Mesendoderm (in vitro differentiated cells): ENCODE results near the gene HSD17B4.
"Not testable (repeated sequence)": the region's sequence is repeated elsewhere in the genome, so short reads cannot be mapped to it uniquely, and the experiment has no call there.

Experiments used
- DNase-seq: peaks from one replicate; pipeline ENCODE4 v3.0.0; 2013
- H2AK5ac ChIP-seq: 2 replicates; pipeline ENCODE4 v1.6.1; 2013; ENCODE audit warnings: low read length, inconsistent platforms
- H2BK120ac ChIP-seq: 2 replicates; pipeline ENCODE4 v1.6.1; 2013; ENCODE audit warnings: low read depth, mild to moderate bottlenecking, low read length, moderate library complexity, mixed read lengths
- H2BK15ac ChIP-seq: replicated peaks from 2 replicates; pipeline ENCODE4 v1.6.1; 2013; ENCODE audit warnings: low read depth, mild to moderate bottlenecking, moderate library complexity
- H2BK5ac ChIP-seq: 2 replicates; pipeline ENCODE4 v1.6.1; 2013; ENCODE audit warnings: low read length, inconsistent platforms
- H3K18ac ChIP-seq: 2 replicates; pipeline ENCODE4 v1.6.1; 2013; ENCODE audit warnings: mild to moderate bottlenecking, low read length, mixed read lengths
- H3K23ac ChIP-seq: one replicate; pipeline ENCODE4 v1.6.1; 2013; ENCODE audit warnings: low read length
- H3K27ac ChIP-seq: 2 replicates; pipeline ENCODE4 v1.5.1; 2013; ENCODE audit warnings: low read depth, mild to moderate bottlenecking, inconsistent platforms, low read length, moderate library complexity
- H3K27me3 ChIP-seq: 2 replicates; pipeline ENCODE4 v1.6.1; 2013; ENCODE audit warnings: low read length, control low read depth, mild to moderate bottlenecking, inconsistent platforms; ENCODE audit not compliant: insufficient read depth, poor library complexity
- H3K36me3 ChIP-seq: 2 replicates; pipeline ENCODE4 v1.6.1; 2013; ENCODE audit warnings: low read length, inconsistent platforms; ENCODE audit not compliant: control insufficient read depth, insufficient read depth
- H3K4ac ChIP-seq: one replicate; pipeline ENCODE4 v1.6.1; 2013; ENCODE audit warnings: low read depth, mild to moderate bottlenecking, low read length, moderate library complexity
- H3K4me1 ChIP-seq: 2 replicates; pipeline ENCODE4 v1.6.1; 2013; ENCODE audit warnings: low read depth, low read length, inconsistent platforms; ENCODE audit not compliant: control insufficient read depth
- H3K4me2 ChIP-seq: 2 replicates; pipeline ENCODE4 v1.6.1; 2013; ENCODE audit warnings: low read length
- H3K4me3 ChIP-seq: 2 replicates; pipeline ENCODE4 v1.5.1; 2013; ENCODE audit warnings: mild to moderate bottlenecking, low read length
- H3K56ac ChIP-seq: one replicate; pipeline ENCODE4 v1.6.1; 2013; ENCODE audit warnings: low read length
- H3K79me1 ChIP-seq: 2 replicates; pipeline ENCODE4 v1.6.1; 2013; ENCODE audit warnings: low read length, inconsistent platforms
- H3K79me2 ChIP-seq: 2 replicates; pipeline ENCODE4 v1.6.1; 2013; ENCODE audit warnings: mild to moderate bottlenecking, low read length; ENCODE audit not compliant: control insufficient read depth, insufficient read depth
- H3K9ac ChIP-seq: 2 replicates; pipeline ENCODE4 v1.6.1; 2013; ENCODE audit warnings: low read length, inconsistent platforms
- H4K5ac ChIP-seq: one replicate; pipeline ENCODE4 v1.6.1; 2013; ENCODE audit warnings: low read length
- H4K8ac ChIP-seq: one replicate; pipeline ENCODE4 v1.6.1; 2013; ENCODE audit warnings: low read depth, mild to moderate bottlenecking, control low read depth, low read length, moderate library complexity
- WGBS: extraction: QIAGEN DNeasy Blood & Tissue Kit; methylation state at CpG from one replicate; pipeline ENCODE4 v1.1.7; 2013; ENCODE audit warnings: low lambda C conversion rate, missing lambda C conversion rate; ENCODE audit not compliant: insufficient coverage; ENCODE audit errors: extremely low coverage; 5-methylcytosine and 5-hydroxymethylcytosine counted together

Gene HSD17B4

GRCh38 chr5:119450627-119451026, 1.7 kb upstream of the HSD17B4 start:
- H3K56ac ChIP-seq, H3K79me1 ChIP-seq, H3K27me3 ChIP-seq, H2BK15ac ChIP-seq, H4K5ac ChIP-seq, DNase-seq, H2AK5ac ChIP-seq, H3K4ac ChIP-seq, H2BK5ac ChIP-seq, H3K36me3 ChIP-seq, H3K27ac ChIP-seq, H3K18ac ChIP-seq, H3K23ac ChIP-seq, H3K9ac ChIP-seq, H3K4me1 ChIP-seq, H3K4me2 ChIP-seq, H4K8ac ChIP-seq, H2BK120ac ChIP-seq, H3K4me3 ChIP-seq: not testable (repeated sequence)
- peaks cover 17% of the 10 kb centered on the region for H3K79me2 ChIP-seq
- no CpG with 5 or more reads among the region's 4 CpGs for WGBS

GRCh38 chr5:119451561-119451960, 736 bp upstream of the HSD17B4 start:
- H3K56ac ChIP-seq: no peak overlapping the region
- H2BK120ac ChIP-seq: no peak overlapping the region
- no peak overlapping the region for H3K9ac ChIP-seq
- H3K4me1 ChIP-seq: peaks cover 4% of the 10 kb centered on the region
- H2BK5ac ChIP-seq: no peak overlapping the region
- H3K27me3 ChIP-seq: no peaks in the 10 kb centered on the region
- H3K4me3 ChIP-seq: no peak overlapping the region
- no peak overlapping the region for H2AK5ac ChIP-seq
- H3K4me2 ChIP-seq: no peak overlapping the region
- H3K23ac ChIP-seq: no peak overlapping the region
- H3K79me2 ChIP-seq: peaks cover 20% of the 10 kb centered on the region
- no peak overlapping the region for H3K27ac ChIP-seq
- H4K8ac ChIP-seq: no peak overlapping the region
- no peak overlapping the region for H3K18ac ChIP-seq
- H3K79me1 ChIP-seq: peaks cover 6% of the 10 kb centered on the region
- no peak overlapping the region for H4K5ac ChIP-seq
- no peak overlapping the region for H2BK15ac ChIP-seq
- no CpG with 5 or more reads among the region's 4 CpGs for WGBS
- no peak for DNase-seq
- no peaks in the 10 kb centered on the region for H3K36me3 ChIP-seq
- H3K4ac ChIP-seq: no peak overlapping the region

- H3K18ac ChIP-seq: no peak overlapping the region
- peaks cover 21% of the 10 kb centered on the region for H3K79me2 ChIP-seq
- no peak for DNase-seq
- no peak overlapping the region for H3K9ac ChIP-seq
- WGBS: no CpG with 5 or more reads among the region's 6 CpGs
- no peaks in the 10 kb centered on the region for H3K36me3 ChIP-seq
- no peaks in the 10 kb centered on the region for H3K27me3 ChIP-seq
- H3K79me1 ChIP-seq: peaks cover 8% of the 10 kb centered on the region
- H2BK15ac ChIP-seq: no peak overlapping the region
- H3K4me1 ChIP-seq: peaks cover 4% of the 10 kb centered on the region
- no peak overlapping the region for H3K23ac ChIP-seq
- H2BK120ac ChIP-seq: no peak overlapping the region
- H2BK5ac ChIP-seq: no peak overlapping the region
- no peak overlapping the region for H2AK5ac ChIP-seq
- H3K56ac ChIP-seq: no peak overlapping the region
- no peak overlapping the region for H3K27ac ChIP-seq
- H3K4me2 ChIP-seq: no peak overlapping the region
- no peak overlapping the region for H4K8ac ChIP-seq
- no peak overlapping the region for H4K5ac ChIP-seq
- H3K4ac ChIP-seq: no peak overlapping the region
- no peak overlapping the region for H3K4me3 ChIP-seq
Observed at GRCh38 chr5:119452060-119452372, 281 bp upstream of the HSD17B4 start.

- Histone ChIP-seq H2BK5ac (no peak overlapping the region), H3K4me1 (peaks cover 4% of the 10 kb centered on the region), H4K5ac (no peak overlapping the region), H3K79me2 (peaks cover 24% of the 10 kb centered on the region), H3K18ac (peak overlapping the region; percentile 9), H3K4ac (peak overlapping the region; percentile 39), H3K27me3 (no peaks in the 10 kb centered on the region), H3K79me1 (peaks cover 10% of the 10 kb centered on the region), H3K23ac (no peak overlapping the region), H3K9ac (peak overlapping the region; percentile 91), H3K36me3 (no peaks in the 10 kb centered on the region), H3K4me3 (peak overlapping the region; percentile 75), H3K4me2 (peak overlapping the region; percentile 92), H3K27ac (peak overlapping the region; percentile 69), H3K56ac (peak overlapping the region; percentile 99), H2AK5ac (no peak overlapping the region), H2BK15ac (no peak overlapping the region), H4K8ac (no peak overlapping the region), H2BK120ac (no peak overlapping the region)
- DNase-seq: no peak
- no CpG with 5 or more reads among the region's 12 CpGs for WGBS
Observed at GRCh38 chr5:119453040-119453373, 710 bp downstream of the HSD17B4 start.

- no peak overlapping the region for H3K27ac ChIP-seq
- no CpG with 5 or more reads among the region's 3 CpGs for WGBS
Observed at GRCh38 chr5:119454171-119454570, 1.9 kb downstream of the HSD17B4 start.

GRCh38 chr5:119458911-119459632, 6.8 kb downstream of the HSD17B4 start:
- no CpG with 5 or more reads among the region's 4 CpGs for WGBS
- peaks cover 26% of the 10 kb centered on the region for H3K79me2 ChIP-seq
- H2AK5ac ChIP-seq: no peak overlapping the region
- H3K23ac ChIP-seq: no peak overlapping the region
- no peak overlapping the region for H3K9ac ChIP-seq
- no peaks in the 10 kb centered on the region for H3K27me3 ChIP-seq
- no peak for DNase-seq
- no peak overlapping the region for H3K4me2 ChIP-seq
- no peak overlapping the region for H3K27ac ChIP-seq
- no peak overlapping the region for H2BK120ac ChIP-seq
- H3K4ac ChIP-seq: no peak overlapping the region
- no peak overlapping the region for H2BK5ac ChIP-seq
- H3K36me3 ChIP-seq: no peaks in the 10 kb centered on the region
- H3K4me1 ChIP-seq: peaks cover 8% of the 10 kb centered on the region
- no peak overlapping the region for H3K56ac ChIP-seq
- no peak overlapping the region for H2BK15ac ChIP-seq
- H4K5ac ChIP-seq: no peak overlapping the region
- H4K8ac ChIP-seq: no peak overlapping the region
- H3K18ac ChIP-seq: no peak overlapping the region
- H3K79me1 ChIP-seq: peaks cover 12% of the 10 kb centered on the region
- H3K4me3 ChIP-seq: no peak overlapping the region

More at GRCh38 chr5:119454171-119454570, 1.9 kb downstream of the HSD17B4 start:
- Histone ChIP-seq H2AK5ac (no peak overlapping the region), H4K5ac (no peak overlapping the region), H3K9ac (no peak overlapping the region), H2BK120ac (no peak overlapping the region), H3K79me1 (peaks cover 10% of the 10 kb centered on the region), H3K18ac (no peak overlapping the region), H2BK15ac (no peak overlapping the region), H3K79me2 (peaks cover 27% of the 10 kb centered on the region), H3K4me3 (no peak overlapping the region), H3K36me3 (no peaks in the 10 kb centered on the region), H3K4me1 (peaks cover 7% of the 10 kb centered on the region), H3K56ac (no peak overlapping the region), H3K4ac (no peak overlapping the region), H2BK5ac (no peak overlapping the region), H3K4me2 (no peak overlapping the region), H4K8ac (no peak overlapping the region), H3K23ac (no peak overlapping the region), H3K27me3 (no peaks in the 10 kb centered on the region)
- DNase-seq: no peak
